IPS DF 4.7 (cell line): ENCODE data around the gene ATF7IP.
"Not testable (repeated sequence)": the region's sequence is repeated elsewhere in the genome, so short reads cannot be mapped to it uniquely, and the experiment has no call there.

Experiments used
- DNase-seq: peaks from one replicate; pipeline ENCODE4 v3.0.0-alpha.2; 2013; ENCODE audit warnings: low spot score; ENCODE audit errors: extremely low read depth

Gene ATF7IP

GRCh38 chr12:14373217-14373616 lies 7.7 kb downstream of the ATF7IP start:
- no peak for DNase-seq

GRCh38 chr12:14379508-14379907 lies 14.0 kb downstream of the ATF7IP start:
- DNase-seq: no peak

GRCh38 chr12:14384783-14385638 lies 19.5 kb downstream of the ATF7IP start:
- peak; percentile 60 for DNase-seq

GRCh38 chr12:14387219-14387871 lies 21.9 kb downstream of the ATF7IP start:
- DNase-seq: no peak

- no peak for DNase-seq
Observed at GRCh38 chr12:14390449-14390848, 25.0 kb downstream of the ATF7IP start.

- DNase-seq: no peak
Observed at GRCh38 chr12:14390870-14391530, 25.5 kb downstream of the ATF7IP start.

- no peak for DNase-seq
Observed at GRCh38 chr12:14393751-14394150, 28.3 kb downstream of the ATF7IP start.

- peak; percentile 11 for DNase-seq
Observed at GRCh38 chr12:14394317-14395073, 29.0 kb downstream of the ATF7IP start.

- no peak for DNase-seq
Observed at GRCh38 chr12:14395074-14395778, 29.7 kb downstream of the ATF7IP start.

- DNase-seq: no peak
Observed at GRCh38 chr12:14396071-14396470, 30.6 kb downstream of the ATF7IP start.

- DNase-seq: no peak
Observed at GRCh38 chr12:14399871-14400270, 34.4 kb downstream of the ATF7IP start.

GRCh38 chr12:14400599-14400998 lies 35.1 kb downstream of the ATF7IP start:
- DNase-seq: no peak

GRCh38 chr12:14401267-14401666 lies 35.8 kb downstream of the ATF7IP start:
- not testable (repeated sequence) for DNase-seq

- DNase-seq: no peak
Observed at GRCh38 chr12:14402697-14403096, 37.2 kb downstream of the ATF7IP start.

- DNase-seq: no peak
Observed at GRCh38 chr12:14403293-14403692, 37.8 kb downstream of the ATF7IP start.

- no peak for DNase-seq
Observed at GRCh38 chr12:14403711-14404196, 38.3 kb downstream of the ATF7IP start.

GRCh38 chr12:14405407-14405806 lies 39.9 kb downstream of the ATF7IP start:
- not testable (repeated sequence) for DNase-seq

- no peak for DNase-seq
Observed at GRCh38 chr12:14408208-14408607, 42.7 kb downstream of the ATF7IP start.

- no peak for DNase-seq
Observed at GRCh38 chr12:14410177-14410576, 44.7 kb downstream of the ATF7IP start.

- no peak for DNase-seq
Observed at GRCh38 chr12:14410841-14411569, 45.5 kb downstream of the ATF7IP start.
